LNCAP (cell line): Measurements from ENCODE around the gene CLMP.

Experiments used
- CTCF ChIP-seq: fragments of 450-650 bp; IDR thresholded peaks from 2 replicates; pipeline ENCODE4 v1.5.1; 2017; ENCODE audit warnings: mild to moderate bottlenecking

Gene CLMP

GRCh38 chr11:123195188-123196059 lies at the start of gene CLMP:
CLMP (minus strand) TSS chr11:123195248; CDS start chr11:123194940, 308 bp downstream.
- no peak for TF ChIP-seq CTCF

- no peak for TF ChIP-seq CTCF
Measured at GRCh38 chr11:123241874-123242543, 47.0 kb upstream of the CLMP start.

- TF ChIP-seq CTCF, result no peak
Measured at GRCh38 chr11:123241294-123241693, 46.2 kb upstream of the CLMP start.

GRCh38 chr11:123239191-123240150 lies 44.4 kb upstream of the CLMP start:
- TF ChIP-seq CTCF, result no peak

GRCh38 chr11:123238297-123238696 lies 43.2 kb upstream of the CLMP start:
- TF ChIP-seq CTCF, result no peak

GRCh38 chr11:123236879-123237278 lies 41.8 kb upstream of the CLMP start:
- no peak for TF ChIP-seq CTCF

- no peak for TF ChIP-seq CTCF
Measured at GRCh38 chr11:123235656-123236261, 40.7 kb upstream of the CLMP start.
